Esophagus squamous epithelium (tissue), 4 donors: ENCODE results near the gene MAGED2.

Experiments used
- POLR2A ChIP-seq, 4 donors: fragments of 450-650 bp; IDR thresholded peaks; one replicate each; pipeline ENCODE4 v1.6.1; 2017; ENCODE audit warnings: antibody characterized with exemption in 4 of 4, mild to moderate bottlenecking in 4 of 4, moderate library complexity in 3 of 4
- TF ChIP-seq, protein P1 (sequence below), 6 experiments: fragments of 450-650 bp in 4 of 6; fragments of 200-600 bp in 2 of 6; sonication (generic) in 2 of 6; IDR thresholded peaks; one replicate each; pipeline ENCODE4 v1.5.1; 2016 to 2019; ENCODE audit warnings: antibody characterized with exemption in 6 of 6, mild to moderate bottlenecking in 4 of 6, moderate library complexity in 4 of 6

DNA sequence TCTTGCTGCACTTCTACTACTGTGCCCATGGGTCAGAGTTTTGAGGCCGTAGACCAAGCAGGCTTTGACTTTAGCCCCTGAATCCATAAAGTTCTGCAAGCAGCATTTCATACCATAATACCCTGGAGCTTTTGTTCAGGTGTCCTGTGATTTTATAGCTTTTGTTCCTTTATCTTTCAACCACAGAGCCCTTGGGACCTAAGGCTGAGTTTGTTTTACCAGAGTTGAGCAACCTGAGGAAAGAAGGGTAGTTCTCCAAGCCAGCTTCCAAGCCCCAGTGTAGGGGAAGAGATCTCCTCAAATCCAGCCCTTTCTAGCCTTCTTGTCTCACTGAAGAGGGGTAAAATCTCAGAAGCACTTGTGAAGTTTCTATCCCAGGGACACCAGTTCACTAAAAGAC, 35.1 kb downstream of the MAGED2 start:
- TF ChIP-seq, protein P1, sequence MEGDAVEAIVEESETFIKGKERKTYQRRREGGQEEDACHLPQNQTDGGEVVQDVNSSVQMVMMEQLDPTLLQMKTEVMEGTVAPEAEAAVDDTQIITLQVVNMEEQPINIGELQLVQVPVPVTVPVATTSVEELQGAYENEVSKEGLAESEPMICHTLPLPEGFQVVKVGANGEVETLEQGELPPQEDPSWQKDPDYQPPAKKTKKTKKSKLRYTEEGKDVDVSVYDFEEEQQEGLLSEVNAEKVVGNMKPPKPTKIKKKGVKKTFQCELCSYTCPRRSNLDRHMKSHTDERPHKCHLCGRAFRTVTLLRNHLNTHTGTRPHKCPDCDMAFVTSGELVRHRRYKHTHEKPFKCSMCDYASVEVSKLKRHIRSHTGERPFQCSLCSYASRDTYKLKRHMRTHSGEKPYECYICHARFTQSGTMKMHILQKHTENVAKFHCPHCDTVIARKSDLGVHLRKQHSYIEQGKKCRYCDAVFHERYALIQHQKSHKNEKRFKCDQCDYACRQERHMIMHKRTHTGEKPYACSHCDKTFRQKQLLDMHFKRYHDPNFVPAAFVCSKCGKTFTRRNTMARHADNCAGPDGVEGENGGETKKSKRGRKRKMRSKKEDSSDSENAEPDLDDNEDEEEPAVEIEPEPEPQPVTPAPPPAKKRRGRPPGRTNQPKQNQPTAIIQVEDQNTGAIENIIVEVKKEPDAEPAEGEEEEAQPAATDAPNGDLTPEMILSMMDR (IDR thresholded peaks at IDR 0.05) = no peak
- TF ChIP-seq POLR2A (IDR thresholded peaks at IDR 0.05) = no peak
